EL (cell line): ENCODE data around the gene MTR.
A peak's percentile ranks its signal among the peaks of the same experiment; 100 is the strongest.
"Not testable (repeated sequence)": the region's sequence is repeated elsewhere in the genome, so short reads cannot be mapped to it uniquely, and the experiment has no call there.

Experiments used
- DNase-seq: peaks from one replicate; pipeline ENCODE4 v3.0.0-alpha.2; 2016

MTR gene

GRCh38 chr1:236908669-236909068 is 113.6 kb downstream of the MTR start:
- no peak for DNase-seq

DNA sequence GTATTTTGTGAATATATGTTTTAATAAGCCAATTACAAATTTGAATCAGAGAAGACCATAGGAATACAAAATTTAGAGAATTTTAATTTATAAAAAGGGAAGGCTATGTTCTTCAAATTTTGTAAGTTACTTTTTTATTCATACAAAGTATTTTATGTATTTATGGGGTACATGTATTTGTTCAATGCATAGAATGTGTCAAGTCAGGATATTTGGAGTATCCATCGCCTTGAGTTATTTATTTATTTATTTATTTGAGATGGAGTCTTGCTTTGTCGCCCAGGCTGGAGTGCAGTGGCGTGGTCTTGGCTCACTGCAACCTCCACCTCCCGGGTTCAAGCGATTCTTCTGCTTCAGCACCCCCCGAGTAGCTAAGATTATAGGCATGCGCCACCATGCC is 116.0 kb downstream of the MTR start:
- not testable (repeated sequence) for DNase-seq

DNA sequence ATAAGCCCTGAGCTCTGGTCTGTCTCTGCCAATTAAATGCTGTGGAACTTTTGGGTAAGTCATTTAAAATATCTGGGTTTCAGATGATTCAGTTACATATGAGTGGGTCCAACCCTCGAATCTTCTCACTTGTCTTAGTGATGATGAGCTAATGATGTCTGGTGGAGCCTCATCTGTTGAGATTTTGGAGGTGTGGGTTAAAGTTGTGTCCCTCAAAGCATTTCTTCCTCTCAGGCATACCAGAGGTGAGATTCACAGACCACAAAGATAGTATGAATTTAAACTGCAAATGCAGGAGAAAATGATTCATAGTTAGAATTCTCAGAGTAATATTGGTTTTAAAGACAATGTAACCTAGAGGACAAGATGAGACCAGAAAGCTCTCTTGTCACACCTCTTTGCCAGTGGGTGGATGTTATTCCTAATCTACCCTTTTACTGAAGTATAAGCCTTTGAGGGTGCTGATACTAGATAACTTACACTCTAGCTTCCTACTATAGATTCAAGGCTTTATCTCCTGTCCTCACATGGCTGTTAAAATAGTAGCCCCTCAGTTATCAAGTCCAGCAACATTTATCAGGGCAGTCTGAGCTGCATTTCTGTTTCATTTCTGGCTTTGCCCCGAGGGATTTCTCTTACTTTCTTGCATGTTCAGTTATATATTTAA is 118.4 kb downstream of the MTR start:
- DNase-seq: peak; percentile 67

GRCh38 chr1:236914375-236914774 is 119.3 kb downstream of the MTR start:
- DNase-seq: no peak

DNA sequence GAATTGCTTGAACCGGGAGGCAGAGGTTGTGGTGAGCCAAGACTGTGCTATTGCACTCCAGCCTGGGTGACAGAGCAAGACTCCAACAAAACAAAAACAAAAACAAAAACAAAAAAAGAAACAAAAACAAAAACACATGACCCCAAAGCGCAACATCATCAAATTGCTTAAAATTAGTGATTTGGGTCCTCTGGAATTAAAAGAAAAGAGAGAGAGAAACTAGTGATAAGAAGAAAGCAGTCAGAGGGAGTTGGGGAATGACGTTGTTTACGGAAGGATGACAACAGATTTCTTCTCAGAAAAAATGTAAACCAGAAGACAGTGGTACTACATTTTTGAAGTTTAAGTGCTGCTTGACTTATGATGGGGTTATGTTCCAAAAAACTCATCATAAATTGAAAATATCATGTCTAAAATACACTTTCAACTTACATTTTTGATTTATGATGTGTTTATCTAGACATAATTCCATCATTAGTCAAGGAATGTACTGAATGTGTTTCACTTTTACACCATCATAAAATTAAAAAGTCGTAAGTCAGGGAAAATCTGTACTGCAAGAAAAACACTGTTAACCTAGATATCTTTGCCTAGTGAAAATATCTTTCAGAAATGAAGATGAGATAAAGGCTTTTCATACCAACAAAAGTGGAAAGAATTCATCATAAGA is 121.2 kb downstream of the MTR start:
- no peak for DNase-seq

GRCh38 chr1:236917448-236917847 is 122.4 kb downstream of the MTR start:
- DNase-seq: no peak

DNA sequence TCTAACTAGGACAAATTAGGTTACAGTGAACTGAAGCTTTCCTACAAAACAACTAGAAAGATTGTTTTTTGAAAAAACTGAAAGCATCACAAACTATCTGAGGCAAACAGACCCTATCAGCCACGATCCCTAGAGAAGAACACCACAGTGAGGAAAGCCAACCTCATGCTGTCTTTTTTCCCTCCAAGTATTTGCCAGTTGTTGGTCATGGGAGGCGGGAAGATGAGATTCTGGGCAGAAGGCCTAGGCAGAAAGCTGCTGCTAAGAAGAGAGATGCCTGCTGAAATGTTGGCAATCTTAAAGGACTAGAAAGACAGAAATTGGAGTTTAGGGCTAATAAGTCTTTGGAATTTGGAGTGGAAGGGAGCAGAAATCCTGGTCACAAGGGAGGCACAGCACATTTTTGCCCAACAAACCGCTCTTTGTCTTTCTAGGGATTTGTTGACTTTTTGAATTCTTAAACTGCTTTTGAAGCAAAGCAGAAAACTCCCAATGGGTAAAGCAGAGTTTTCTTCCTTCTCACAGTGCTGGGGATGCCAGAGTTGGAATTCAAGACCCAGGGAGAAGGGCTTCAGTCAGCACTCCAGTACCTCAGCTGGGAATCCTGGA is 125.3 kb downstream of the MTR start:
- DNase-seq: no peak

- DNase-seq: no peak
Measured at GRCh38 chr1:236921610-236922009, 126.5 kb downstream of the MTR start.

GRCh38 chr1:236922190-236922589 is 127.1 kb downstream of the MTR start:
- no peak for DNase-seq

- no peak for DNase-seq
Measured at GRCh38 chr1:236925386-236925785, 130.3 kb downstream of the MTR start.

- no peak for DNase-seq
Measured at GRCh38 chr1:236930503-236930902, 135.4 kb downstream of the MTR start.

DNA sequence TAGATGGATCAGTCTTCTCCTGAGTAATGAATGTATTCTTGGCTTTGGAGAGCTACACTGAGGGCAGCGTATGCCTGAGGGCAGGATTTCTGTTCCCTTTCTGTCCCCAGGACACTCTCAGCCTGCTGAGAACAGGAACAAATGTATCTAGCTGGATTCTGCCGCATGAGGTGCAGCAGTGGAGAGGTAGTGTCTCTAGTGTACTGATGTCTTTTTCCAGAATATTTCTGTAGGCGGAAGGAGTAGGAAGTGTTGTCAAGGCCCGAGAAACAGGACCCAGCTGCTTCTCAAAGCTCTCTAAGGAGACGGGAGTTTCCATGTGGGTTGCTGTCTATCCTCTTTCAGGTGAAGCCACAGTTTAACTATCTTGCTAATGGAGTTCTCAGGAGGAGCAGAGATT is 143.7 kb downstream of the MTR start:
- DNase-seq: no peak

GRCh38 chr1:236942431-236942830 is 147.3 kb downstream of the MTR start:
- DNase-seq: no peak

DNA sequence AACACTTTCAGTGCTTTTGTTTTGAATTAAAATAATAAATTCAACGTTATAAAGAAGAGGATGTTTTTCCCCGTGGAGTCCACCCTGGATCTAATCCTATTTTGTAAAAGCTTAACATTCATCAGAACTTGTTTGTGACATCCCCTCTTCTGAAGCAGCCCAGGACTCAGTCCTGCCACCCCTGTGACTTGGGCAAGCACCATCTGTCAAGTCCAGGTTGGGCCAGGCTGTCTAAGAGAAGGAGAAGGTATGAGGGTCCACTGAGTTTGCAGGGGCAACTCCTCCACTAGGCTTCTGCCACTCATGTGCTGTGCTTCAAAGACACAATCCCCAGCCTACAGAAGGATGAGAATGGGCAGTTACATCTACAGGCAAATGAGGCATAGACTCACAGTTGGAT is 149.5 kb downstream of the MTR start:
- DNase-seq: no peak

DNA sequence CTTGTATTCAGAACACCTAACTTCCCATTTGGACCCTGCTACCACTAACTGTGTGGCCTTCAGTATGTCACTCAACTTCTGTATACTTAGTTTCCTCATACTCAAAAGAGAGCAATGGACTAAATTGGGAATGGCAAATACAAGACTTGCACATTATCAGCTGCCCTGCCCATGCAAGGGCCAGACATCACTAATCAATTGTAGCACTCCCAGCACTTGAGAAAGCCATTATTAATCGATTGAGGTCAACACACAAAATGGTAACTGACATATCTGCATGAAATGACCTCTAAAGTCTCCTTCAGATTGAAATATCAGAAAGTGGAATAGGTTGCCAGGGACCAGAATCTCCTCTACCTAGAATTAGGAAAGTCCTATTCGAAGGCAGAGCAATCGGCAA is 149.9 kb downstream of the MTR start:
- no peak for DNase-seq

DNA sequence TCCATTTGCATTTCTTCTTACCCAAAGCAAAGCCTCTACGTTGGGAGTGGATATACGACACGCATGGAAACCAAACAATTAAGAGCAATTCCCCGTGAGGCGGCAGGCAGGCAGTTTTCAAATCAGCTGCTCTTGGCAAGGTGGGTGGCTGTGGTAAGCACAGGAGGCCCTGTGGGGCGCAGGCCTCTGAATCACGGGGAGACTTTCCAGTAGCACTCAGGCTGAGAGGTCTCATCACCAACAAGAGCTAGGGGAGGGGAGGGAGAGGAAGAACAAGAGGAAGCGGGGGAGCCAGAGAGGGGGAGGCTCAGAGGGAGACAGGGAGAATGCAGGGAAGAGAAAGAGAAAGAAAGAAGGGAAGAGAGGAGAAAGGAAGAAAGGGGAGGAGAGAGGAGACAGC is 152.7 kb downstream of the MTR start:
- DNase-seq: no peak

DNA sequence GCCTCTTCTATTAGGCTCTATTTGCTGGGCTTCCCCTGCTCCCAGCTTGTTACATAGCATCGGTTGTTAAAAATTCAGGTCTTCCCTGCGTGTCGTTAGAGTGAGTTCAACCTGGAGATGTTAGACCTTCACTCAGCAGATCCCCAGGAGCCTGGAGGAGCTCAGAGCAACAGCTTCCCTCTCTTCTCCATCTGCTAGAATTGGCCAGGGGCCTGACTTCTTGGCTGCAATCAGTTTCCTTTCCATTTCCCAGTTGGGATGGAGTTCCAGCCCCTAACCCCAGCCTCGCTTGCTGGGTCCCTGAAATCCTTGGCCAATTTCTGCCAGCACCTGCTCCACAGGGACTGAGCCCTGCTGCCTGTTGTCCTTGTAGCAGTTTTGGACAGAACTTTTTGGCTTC is 153.3 kb downstream of the MTR start:
- no peak for DNase-seq

DNA sequence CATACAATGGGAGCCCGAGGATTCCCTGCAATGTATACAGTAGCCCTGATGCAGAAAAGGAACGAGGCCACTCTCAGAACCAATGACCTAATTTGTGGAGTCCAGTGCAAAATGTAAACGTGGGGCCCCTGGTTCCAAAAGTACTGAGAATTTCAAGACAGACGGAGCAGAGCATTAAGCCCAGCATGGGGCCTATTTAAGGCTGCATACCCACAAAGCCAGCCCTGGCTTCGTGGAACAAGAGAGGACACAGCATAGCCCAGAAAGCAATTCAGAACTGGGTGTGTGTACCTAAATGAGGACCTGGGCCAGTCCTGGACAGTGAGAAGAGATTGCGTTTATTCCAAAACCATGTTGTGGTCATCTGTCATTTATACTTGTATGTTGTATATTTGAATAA is 153.9 kb downstream of the MTR start:
- DNase-seq: no peak

- DNase-seq: no peak
Measured at GRCh38 chr1:236950365-236950764, 155.3 kb downstream of the MTR start.

GRCh38 chr1:236951672-236952071 is 156.6 kb downstream of the MTR start:
- DNase-seq: no peak

DNA sequence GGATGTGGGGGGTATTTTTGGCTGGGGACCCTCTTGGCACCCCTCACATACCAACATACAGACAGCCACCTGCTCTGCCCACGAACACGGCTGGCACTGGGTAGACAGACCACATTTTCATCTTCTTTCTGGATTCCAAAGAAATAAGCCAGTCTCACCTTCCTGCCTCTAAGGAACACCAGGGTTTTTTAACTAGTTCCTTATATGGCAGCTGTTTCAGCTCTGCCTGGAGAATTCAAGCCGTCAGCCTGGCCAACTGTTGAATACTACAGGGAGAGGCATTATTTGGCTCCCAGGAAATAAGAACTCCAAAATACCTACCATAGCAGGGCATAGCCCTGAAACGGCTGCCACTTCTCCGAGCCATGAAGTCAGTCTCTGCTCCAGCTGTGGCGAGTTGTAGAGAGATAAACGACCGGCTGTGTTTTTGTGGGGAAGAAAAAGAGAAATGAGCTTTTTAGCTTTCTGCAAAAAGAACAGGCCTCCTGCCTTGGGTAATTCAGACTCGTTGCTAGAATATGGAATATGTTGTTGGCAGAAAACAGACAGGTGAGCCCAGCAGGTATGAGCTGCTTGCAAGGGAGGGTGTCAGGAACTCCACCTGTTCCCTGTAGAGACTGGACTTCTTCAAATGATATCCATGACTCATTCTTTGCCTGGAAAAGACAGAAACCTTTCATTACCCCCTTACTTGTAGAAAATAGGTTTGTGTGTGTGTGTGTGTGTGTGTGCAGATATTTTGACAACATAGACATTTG is 157.3 kb downstream of the MTR start:
- DNase-seq: no peak

DNA sequence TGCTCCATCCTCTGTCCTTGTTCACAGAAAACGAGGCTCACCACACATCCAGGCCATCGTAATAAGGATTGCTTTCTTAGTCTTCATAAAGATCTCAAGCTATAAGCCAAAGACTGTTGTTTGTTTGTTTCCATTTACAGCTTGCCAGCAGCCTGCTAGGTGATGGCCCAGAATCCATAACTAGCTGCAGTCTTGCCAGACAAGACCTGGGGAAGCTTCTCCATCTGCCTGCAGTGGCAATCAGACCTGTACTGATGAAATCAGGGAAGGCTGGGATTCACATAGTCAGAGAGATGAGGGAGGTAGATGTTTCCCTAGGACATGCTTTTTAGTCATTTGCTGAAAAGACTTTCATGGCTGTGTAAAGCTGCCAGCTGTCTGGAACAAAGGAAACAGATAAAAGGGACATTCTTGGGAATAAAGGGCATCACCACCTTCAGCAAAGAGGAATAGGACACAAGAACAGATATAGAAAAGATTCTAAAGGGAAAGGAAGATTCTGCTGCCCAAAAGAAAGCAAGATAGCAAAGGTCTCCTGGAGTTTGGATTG is 158.1 kb downstream of the MTR start:
- DNase-seq: no peak
